Measurements from ENCODE around the gene KCNK17. TPM values are rescaled to one million over a fixed set of nuclear protein-coding genes. Genes with fewer than 3 reads are reported as not detected.

The KCNK17 gene
- total RNA-seq, 1 experiment from 2014 or later, result not detected

DNA sequence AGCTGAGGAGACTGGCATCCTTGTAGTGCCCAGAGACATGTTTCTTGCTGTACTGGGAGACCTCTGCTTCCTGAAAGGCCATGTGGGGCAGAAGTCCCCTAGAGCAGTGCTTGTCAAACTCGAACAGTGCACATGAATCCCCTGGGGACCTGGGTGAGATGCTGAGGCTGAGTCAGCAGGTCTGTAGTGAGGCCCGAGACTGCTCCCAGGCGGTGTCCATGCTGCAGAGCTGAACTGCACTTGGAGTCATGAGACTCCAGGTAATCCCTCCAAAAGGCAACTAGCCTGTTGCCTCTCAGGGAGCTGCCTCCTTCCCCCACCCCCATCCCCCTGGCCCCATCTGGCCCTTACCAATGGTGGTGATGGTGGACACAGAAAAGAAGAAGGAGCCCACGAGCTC is 3.7 kb downstream of the KCNK17 start:
- peaks cover 59% of the 10 kb centered on the region for H3K27me3 Mint-ChIP-seq (ENCODE audit: unreplicated experiment)

GRCh38 chr6:39309942-39310531 is 4.2 kb downstream of the KCNK17 start:
- peak; percentile 96 for TF ChIP-seq CTCF (IDR thresholded peaks at IDR 0.05; ENCODE audit: unreplicated experiment)
- H3K4me1 Mint-ChIP-seq (ENCODE audit: low read depth, unreplicated experiment), result no peaks in the 10 kb centered on the region
- no peak overlapping the region for H3K27ac Mint-ChIP-seq (ENCODE audit: unreplicated experiment)
- H3K27me3 Mint-ChIP-seq (ENCODE audit: unreplicated experiment), result peaks cover 64% of the 10 kb centered on the region
- no peaks in the 10 kb centered on the region for H3K9me3 Mint-ChIP-seq (ENCODE audit: low read depth, unreplicated experiment)
- BruUV-seq (replicated peaks), result no TSS peak
- H3K4me3 Mint-ChIP-seq (ENCODE audit: low read depth, unreplicated experiment), result no peak overlapping the region
- DNase-seq, result peak; percentile 91
- H3K36me3 Mint-ChIP-seq (ENCODE audit: insufficient read depth, unreplicated experiment), result peaks cover 7% of the 10 kb centered on the region
- intact Hi-C loops (cut with micrococcal nuclease; ENCODE audit: unreplicated experiment), result loop anchor here (1.0 to 2.0 kb wide), 3 partner anchors 307 to 437 kb away; no protein-coding TSS in a partner anchor
- CTCF ChIA-PET, result interaction anchor here (0.5 to 1.8 kb wide), 4 partner anchors 140 to 313 kb away, joined by 3 to 9 read pairs (median 5); no protein-coding TSS in a partner anchor

More for the DNA sequence above, 3.7 kb downstream of the KCNK17 start:
- no peak overlapping the region for H3K27ac Mint-ChIP-seq (ENCODE audit: unreplicated experiment)
- CTCF ChIA-PET, result interaction anchor here (0.7 to 1.8 kb wide), 4 partner anchors 140 to 314 kb away, joined by 5 to 9 read pairs (median 5); no protein-coding TSS in a partner anchor
- H3K4me3 Mint-ChIP-seq (ENCODE audit: low read depth, unreplicated experiment), result no peak overlapping the region
- H3K36me3 Mint-ChIP-seq (ENCODE audit: insufficient read depth, unreplicated experiment), result peaks cover 7% of the 10 kb centered on the region
- no peaks in the 10 kb centered on the region for H3K4me1 Mint-ChIP-seq (ENCODE audit: low read depth, unreplicated experiment)
- intact Hi-C loops (cut with micrococcal nuclease; ENCODE audit: unreplicated experiment), result loop anchor here (1.0 to 2.0 kb wide), 3 partner anchors 308 to 438 kb away; no protein-coding TSS in a partner anchor
- TF ChIP-seq CTCF (IDR thresholded peaks at IDR 0.05; ENCODE audit: unreplicated experiment), result no peak
- BruUV-seq (replicated peaks), result no TSS peak
- DNase-seq, result no peak
- H3K9me3 Mint-ChIP-seq (ENCODE audit: low read depth, unreplicated experiment), result no peaks in the 10 kb centered on the region

- no peak for TF ChIP-seq CTCF (IDR thresholded peaks at IDR 0.05; ENCODE audit: unreplicated experiment)
- no TSS peak for BruUV-seq (replicated peaks)
- no peak for DNase-seq
- H3K4me3 Mint-ChIP-seq (ENCODE audit: low read depth, unreplicated experiment), result no peak overlapping the region
- H3K9me3 Mint-ChIP-seq (ENCODE audit: low read depth, unreplicated experiment), result no peaks in the 10 kb centered on the region
- H3K4me1 Mint-ChIP-seq (ENCODE audit: low read depth, unreplicated experiment), result peaks cover 4% of the 10 kb centered on the region
- intact Hi-C loops (cut with micrococcal nuclease; ENCODE audit: unreplicated experiment), result no loop called here
- H3K27me3 Mint-ChIP-seq (ENCODE audit: unreplicated experiment), result peaks cover 70% of the 10 kb centered on the region
- no peak overlapping the region for H3K27ac Mint-ChIP-seq (ENCODE audit: unreplicated experiment)
- no peaks in the 10 kb centered on the region for H3K36me3 Mint-ChIP-seq (ENCODE audit: insufficient read depth, unreplicated experiment)
- CTCF ChIA-PET, result no interaction called here
These were observed 6.8 kb downstream of the KCNK17 start for GRCh38 chr6:39307462-39307861.

DNA sequence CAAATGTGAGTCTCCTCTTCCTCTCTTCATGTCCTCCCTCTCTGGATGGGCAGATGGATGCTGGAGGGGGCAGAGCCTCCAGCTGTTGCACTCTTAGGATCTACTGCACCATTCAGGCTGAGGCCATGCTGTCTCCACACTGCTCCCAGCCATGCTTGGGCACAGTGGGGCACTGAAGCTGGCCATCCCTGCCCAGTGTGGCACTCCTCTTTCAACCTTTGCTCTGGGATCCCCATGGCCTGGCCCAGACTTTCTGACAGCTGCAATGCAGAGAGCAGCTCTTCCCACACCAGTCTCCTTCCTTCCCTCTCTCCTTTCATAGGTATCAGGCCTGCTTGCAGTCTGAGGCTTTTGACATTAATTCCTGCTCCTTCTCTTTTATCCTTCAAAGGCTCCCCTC is 9.3 kb downstream of the KCNK17 start:
- peaks cover 53% of the 10 kb centered on the region for H3K27me3 Mint-ChIP-seq (ENCODE audit: unreplicated experiment)
- no peak for TF ChIP-seq CTCF (IDR thresholded peaks at IDR 0.05; ENCODE audit: unreplicated experiment)
- no peak for DNase-seq
- intact Hi-C loops (cut with micrococcal nuclease; ENCODE audit: unreplicated experiment), result no loop called here
- no TSS peak for BruUV-seq (replicated peaks)
- H3K4me1 Mint-ChIP-seq (ENCODE audit: low read depth, unreplicated experiment), result peaks cover 9% of the 10 kb centered on the region
- no peaks in the 10 kb centered on the region for H3K36me3 Mint-ChIP-seq (ENCODE audit: insufficient read depth, unreplicated experiment)
- H3K4me3 Mint-ChIP-seq (ENCODE audit: low read depth, unreplicated experiment), result no peak overlapping the region
- H3K27ac Mint-ChIP-seq (ENCODE audit: unreplicated experiment), result no peak overlapping the region
- CTCF ChIA-PET, result interaction anchor here (0.9 to 2.9 kb wide), 5 partner anchors 97 to 308 kb away, joined by 3 to 10 read pairs (median 4); no protein-coding TSS in a partner anchor
- no peaks in the 10 kb centered on the region for H3K9me3 Mint-ChIP-seq (ENCODE audit: low read depth, unreplicated experiment)
